Vagina (tissue), 2 donors: ENCODE data around the gene MRGPRF.

Source experiments
- CTCF ChIP-seq, 3 experiments: fragments of 450-650 bp in 2 of 3; fragments of 200-600 bp in 1 of 3; sonication (generic) in 1 of 3; IDR thresholded peaks; one replicate each; pipeline ENCODE4 v1.5.1; 2017 to 2019; ENCODE audit warnings: antibody characterized with exemption in 3 of 3, mild to moderate bottlenecking in 2 of 3, moderate library complexity in 2 of 3
- POLR2AphosphoS5 ChIP-seq, 2 donors: sonication (generic); formaldehyde crosslinking; IDR thresholded peaks; one replicate each; pipeline ENCODE4 v1.9.0; 2017; ENCODE audit warnings: antibody characterized with exemption in 2 of 2, mild to moderate bottlenecking in 2 of 2, low read depth in 1 of 2; ENCODE audit not compliant: insufficient read depth in 1 of 2

GRCh38 chr11:69040051-69040450, 27.0 kb upstream of the MRGPRF start:
- TF ChIP-seq CTCF (IDR thresholded peaks at IDR 0.05) (no peak), POLR2AphosphoS5 (IDR thresholded peaks at IDR 0.05; ENCODE audit: insufficient read depth in 1 of 2, low read depth in 1 of 2) (no peak)
